GM12878 (cell line): ENCODE results near the gene ARHGAP15.

Experiments
- CTCF ChIP-seq, 3 experiments: IDR thresholded peaks in 2 of 3; conservative IDR thresholded peaks in 1 of 3; 2 replicates each; pipeline ENCODE4 v1.5.1; 2011; ENCODE audit warnings: low read depth in 3 of 3, low read length in 3 of 3, mild to moderate bottlenecking in 3 of 3, control low read depth in 2 of 3, moderate library complexity in 2 of 3, inconsistent platforms in 1 of 3, mixed read lengths in 1 of 3; ENCODE audit not compliant: control insufficient read depth in 2 of 3, insufficient read depth in 1 of 3; ENCODE audit errors: extremely low read depth in 1 of 3
- NFIC ChIP-seq: IDR thresholded peaks from 2 replicates; pipeline ENCODE4 v1.6.1; 2012; ENCODE audit warnings: low read depth, mild to moderate bottlenecking, inconsistent platforms, low read length, moderate library complexity
- PAX5 ChIP-seq: IDR thresholded peaks from 2 replicates; pipeline ENCODE4 v1.6.1; 2011; ENCODE audit warnings: low read depth, low read length, borderline replicate concordance
- REST ChIP-seq: IDR thresholded peaks from 2 replicates; pipeline ENCODE4 v1.6.1; 2012; ENCODE audit warnings: mild to moderate bottlenecking, low read depth, low read length

- TF ChIP-seq NFIC (no peak), REST (no peak), CTCF (IDR thresholded peaks at IDR 0.05 in 2 of 3, conservative IDR thresholded peaks at IDR 0.05 in 1 of 3; ENCODE audit: control insufficient read depth in 2 of 3, extremely low read depth in 1 of 3, insufficient read depth in 1 of 3, low read depth in 3 of 3, low read length in 3 of 3) (no peak), PAX5 (no peak)
These were observed 184.6 kb downstream of the ARHGAP15 start for GRCh38 chr2:143313861-143314260.
